ENCODE results near the gene C7.
"Not testable (repeated sequence)": the region's sequence is repeated elsewhere in the genome, so short reads cannot be mapped to it uniquely, and the experiment has no call there.

Gene C7

GRCh38 chr5:40991981-40992559 is 82.8 kb downstream of the C7 start:
- DNase-seq: no peak

- no peak for DNase-seq
Measured at GRCh38 chr5:40995801-40996586, 86.7 kb downstream of the C7 start.

GRCh38 chr5:40999142-40999541 is 89.8 kb downstream of the C7 start:
- no peak for DNase-seq

GRCh38 chr5:40999966-41000365 is 90.7 kb downstream of the C7 start:
- DNase-seq: no peak

- no peak for DNase-seq
Measured at GRCh38 chr5:41003670-41004376, 94.5 kb downstream of the C7 start.

- DNase-seq: no peak
Measured at GRCh38 chr5:41004931-41005330, 95.6 kb downstream of the C7 start.

- DNase-seq: no peak
Measured at GRCh38 chr5:41009232-41009631, 99.9 kb downstream of the C7 start.

- DNase-seq: no peak
Measured at GRCh38 chr5:41010572-41010971, 101.3 kb downstream of the C7 start.

- DNase-seq: no peak
Measured at GRCh38 chr5:41012318-41012717, 103.0 kb downstream of the C7 start.

- DNase-seq: not testable (repeated sequence)
Measured at GRCh38 chr5:41022600-41022999, 113.3 kb downstream of the C7 start.
